Measurements from ENCODE around the gene OR8B4. TPM values are rescaled to one million over a fixed set of nuclear protein-coding genes. Genes with fewer than 3 reads are reported as not detected.

Gene OR8B4
- total RNA-seq, 4 donors from 2014 or later: not detected

GRCh38 chr11:124440608-124441007 is 15.9 kb upstream of the OR8B4 start:
- Histone ChIP-seq H3K27me3 (no peaks in the 10 kb centered on the region), H3K9me3 (no peaks in the 10 kb centered on the region), H3K4me1 (no peaks in the 10 kb centered on the region), H3K36me3 (no peaks in the 10 kb centered on the region), H3K27ac (no peak overlapping the region), H3K4me3 (no peak overlapping the region)
- WGBS, 2 donors (ENCODE audit: low coverage in 1 of 2): 50 to 73% methylated on average over 2 to 4 of the region's 4 CpGs
- no peak for DNase-seq
- in situ Hi-C loops (cut with MboI; ENCODE audit: low pct_ligation_motif_present in 1 of 4, low pct_unique_long_range_greater_than_20kb in 1 of 4, low sequenced_read_pairs in 3 of 4): no loop called here
- no peak for TF ChIP-seq POLR2A (IDR thresholded peaks at IDR 0.05)
- no peak for TF ChIP-seq EP300 (IDR thresholded peaks at IDR 0.05; ENCODE audit: low read depth)
- no peak for TF ChIP-seq CTCF (IDR thresholded peaks at IDR 0.05)
- TF ChIP-seq POLR2AphosphoS5 (IDR thresholded peaks at IDR 0.05): no peak
- intact Hi-C loops (cut with DNase I; ENCODE audit: low total_unique reads): no loop called here

- no peaks in the 10 kb centered on the region for H3K9me3 ChIP-seq
- H3K4me1 ChIP-seq: no peaks in the 10 kb centered on the region
- no peak overlapping the region for H3K27ac ChIP-seq
- no peak for TF ChIP-seq EP300 (IDR thresholded peaks at IDR 0.05; ENCODE audit: low read depth)
- no peak for TF ChIP-seq CTCF (IDR thresholded peaks at IDR 0.05)
- TF ChIP-seq POLR2A (IDR thresholded peaks at IDR 0.05): no peak
- TF ChIP-seq POLR2AphosphoS5 (IDR thresholded peaks at IDR 0.05): no peak
- 82% methylated on average over 2 of the region's 2 CpGs; no CpG with 5 or more reads in 1 of the 2 donors for WGBS, 2 donors (ENCODE audit: low coverage in 1 of 2)
- no peak overlapping the region for H3K4me3 ChIP-seq
- in situ Hi-C loops (cut with MboI; ENCODE audit: low pct_ligation_motif_present in 1 of 4, low pct_unique_long_range_greater_than_20kb in 1 of 4, low sequenced_read_pairs in 3 of 4): no loop called here
- no peaks in the 10 kb centered on the region for H3K27me3 ChIP-seq
- no peaks in the 10 kb centered on the region for H3K36me3 ChIP-seq
- DNase-seq: no peak
- intact Hi-C loops (cut with DNase I; ENCODE audit: low total_unique reads): no loop called here
These were observed 10.0 kb upstream of the OR8B4 start for GRCh38 chr11:124434699-124435098.

GRCh38 chr11:124429599-124429998 is 4.9 kb upstream of the OR8B4 start:
- in situ Hi-C loops (cut with MboI; ENCODE audit: low pct_ligation_motif_present in 1 of 4, low pct_unique_long_range_greater_than_20kb in 1 of 4, low sequenced_read_pairs in 3 of 4): no loop called here
- intact Hi-C loops (cut with DNase I; ENCODE audit: low total_unique reads): no loop called here
- no peaks in the 10 kb centered on the region for H3K27me3 ChIP-seq
- 65% methylated on average over 2 of the region's 2 CpGs for WGBS, 2 donors (ENCODE audit: low coverage in 1 of 2)
- no peak overlapping the region for H3K27ac ChIP-seq
- no peaks in the 10 kb centered on the region for H3K4me1 ChIP-seq
- H3K9me3 ChIP-seq: no peaks in the 10 kb centered on the region
- no peak for DNase-seq
- no peaks in the 10 kb centered on the region for H3K36me3 ChIP-seq
- H3K4me3 ChIP-seq: no peak overlapping the region
- TF ChIP-seq CTCF (IDR thresholded peaks at IDR 0.05): no peak
- no peak for TF ChIP-seq POLR2AphosphoS5 (IDR thresholded peaks at IDR 0.05)
- TF ChIP-seq EP300 (IDR thresholded peaks at IDR 0.05; ENCODE audit: low read depth): no peak
- TF ChIP-seq POLR2A (IDR thresholded peaks at IDR 0.05): no peak

GRCh38 chr11:124421043-124421442 is 3.6 kb downstream of the OR8B4 start:
- H3K27ac ChIP-seq: no peak overlapping the region
- in situ Hi-C loops (cut with MboI; ENCODE audit: low pct_ligation_motif_present in 1 of 4, low pct_unique_long_range_greater_than_20kb in 1 of 4, low sequenced_read_pairs in 3 of 4): loop anchor here in 2 of 4 donors (25.0 kb wide), 2 partner anchors 416 to 441 kb away; partner anchors contain the start of gene ROBO3 (in 1 of the 2)
- no peak for TF ChIP-seq CTCF (IDR thresholded peaks at IDR 0.05)
- no peak for TF ChIP-seq POLR2AphosphoS5 (IDR thresholded peaks at IDR 0.05)
- no peak for TF ChIP-seq EP300 (IDR thresholded peaks at IDR 0.05; ENCODE audit: low read depth)
- TF ChIP-seq POLR2A (IDR thresholded peaks at IDR 0.05): no peak
- H3K4me1 ChIP-seq: no peaks in the 10 kb centered on the region
- H3K36me3 ChIP-seq: no peaks in the 10 kb centered on the region
- no peak for DNase-seq
- no peak overlapping the region for H3K4me3 ChIP-seq
- WGBS, 2 donors (ENCODE audit: low coverage in 1 of 2): 74 to 76% methylated on average over 3 to 4 of the region's 4 CpGs
- intact Hi-C loops (cut with DNase I; ENCODE audit: low total_unique reads): no loop called here
- no peaks in the 10 kb centered on the region for H3K9me3 ChIP-seq
- H3K27me3 ChIP-seq: peaks cover 5% of the 10 kb centered on the region

Data from transverse colon (tissue), 4 donors.